GM12878 (cell line): Measurements from ENCODE around the gene ITGAV. TPM values are rescaled to one million over a fixed set of nuclear protein-coding genes. Genes with fewer than 3 reads are reported as not detected.

Experiments used
- ATAC-seq: fragments of 200-7000 bp; cut with Tn5 transposase; 3 replicates; pipeline ENCODE4 v1.9.1; 2020; ENCODE audit warnings: mild to moderate bottlenecking, moderate library complexity
- BruUV-seq: library from RNA; stranded (reverse); fragments of 400-500 nt; replicated peaks from 2 replicates; lab custom pipeline; 2021; lab: Mats Ljungman, UMichigan
- CTCF ChIA-PET: fragments of 300-600 bp; sonication (Branson Sonifier 250); formaldehyde crosslinking; extraction: SDS; loops from one replicate; lab custom pipeline; 2021; ENCODE audit warnings: inconsistent platforms; lab: Yijun Ruan, JAX
- POLR2A ChIA-PET: fragments of 350-600 bp; formaldehyde crosslinking; extraction: SDS; loops from one replicate; lab custom pipeline; 2021; ENCODE audit warnings: inconsistent platforms; lab: Charles Lee
- RAD21 ChIA-PET: fragments of 300-600 bp; sonication (Branson Sonifier 250); formaldehyde crosslinking; loops from one replicate; lab custom pipeline; 2023; ENCODE audit warnings: antibody characterized with exemption; ENCODE audit not compliant: unreplicated experiment; lab: Charles Lee
- SMC1A ChIA-PET: fragments of 300-600 bp; sonication (Branson Sonifier 250); formaldehyde crosslinking; loops from one replicate; lab custom pipeline; 2023; ENCODE audit not compliant: unreplicated experiment, uncharacterized antibody; lab: Charles Lee
- DNase-seq: peaks from one replicate; pipeline ENCODE4 v3.0.0-alpha.2; 2011; ENCODE audit warnings: low read depth, low spot score
- FAIRE-seq: peaks from 3 replicates; lab custom pipeline; 2011; peaks lifted over from hg19 to GRCh38; lab: Jason Lieb, UNC
- H2AFZ ChIP-seq: 2 replicates; pipeline ENCODE4 v1.6.0; 2011; ENCODE audit warnings: low read depth, low read length, control low read depth; ENCODE audit not compliant: control insufficient read depth
- H3K27ac ChIP-seq: 2 replicates; pipeline ENCODE4 v1.5.1; 2011; ENCODE audit warnings: control low read depth; ENCODE audit not compliant: control insufficient read depth, insufficient read depth
- H3K27me3 ChIP-seq, 2 experiments: replicated peaks in 1 of 2; 2 replicates each; pipeline versions ENCODE4 v1.6.0 to v1.6.1; 2011; ENCODE audit warnings: low read length in 1 of 2; ENCODE audit not compliant: control insufficient read depth in 2 of 2, insufficient read depth in 2 of 2
- H3K36me3 ChIP-seq, 2 experiments: 2 replicates each; pipeline ENCODE4 v1.5.1; 2011; ENCODE audit warnings: low read length in 1 of 2; ENCODE audit not compliant: control insufficient read depth in 2 of 2, insufficient read depth in 2 of 2
- H3K4me1 ChIP-seq: 2 replicates; pipeline ENCODE4 v1.6.1; 2011; ENCODE audit warnings: mild to moderate bottlenecking, low read length, moderate library complexity, mixed read lengths; ENCODE audit not compliant: control insufficient read depth, insufficient read depth
- H3K4me2 ChIP-seq: 2 replicates; pipeline ENCODE4 v1.6.0; 2011; ENCODE audit warnings: control low read depth; ENCODE audit not compliant: control insufficient read depth, insufficient read depth
- H3K4me3 ChIP-seq: fragments of 200-600 bp; sonication (generic); 2 replicates; pipeline ENCODE4 v1.5.1; 2016
- H3K79me2 ChIP-seq: 2 replicates; pipeline ENCODE4 v1.6.0; 2011; ENCODE audit warnings: low read length; ENCODE audit not compliant: control insufficient read depth, insufficient read depth
- H3K9ac ChIP-seq: 2 replicates; pipeline ENCODE4 v1.8.0; 2011; ENCODE audit warnings: low read length, control low read depth, mixed read lengths; ENCODE audit not compliant: control insufficient read depth, insufficient read depth
- H3K9me3 ChIP-seq: replicated peaks from 3 replicates; pipeline ENCODE4 v1.5.1; 2011; ENCODE audit warnings: mild to moderate bottlenecking, low read length; ENCODE audit not compliant: control insufficient read depth, insufficient read depth
- H4K20me1 ChIP-seq: 2 replicates; pipeline ENCODE4 v1.6.0; 2011; ENCODE audit not compliant: control insufficient read depth, insufficient read depth
- ASH2L ChIP-seq: fragments of 300-600, 200-600 bp; sonication (generic); IDR thresholded peaks from 2 replicates; pipeline ENCODE4 v1.6.1; 2017; ENCODE audit warnings: low read depth, mild to moderate bottlenecking, borderline replicate concordance
- CEBPB ChIP-seq, 2 experiments: fragments of 150-350 bp in 1 of 2; IDR thresholded peaks; 2 replicates each; pipeline ENCODE4 v1.6.1; 2012 to 2014; ENCODE audit warnings: low read depth in 2 of 2, low read length in 2 of 2, borderline replicate concordance in 1 of 2, inconsistent platforms in 1 of 2
- CREB1 ChIP-seq: IDR thresholded peaks from 2 replicates; pipeline ENCODE4 v1.6.1; 2012; ENCODE audit warnings: low read depth, mild to moderate bottlenecking, inconsistent platforms
- EGR1 ChIP-seq, 2 experiments: IDR thresholded peaks; 1 replicate in 1 of 2; 2 replicates in 1 of 2; pipeline ENCODE4 v1.6.1; 2011 to 2012; ENCODE audit warnings: low read depth in 2 of 2, low read length in 2 of 2, borderline replicate concordance in 1 of 2, mild to moderate bottlenecking in 1 of 2, moderate library complexity in 1 of 2
- ESRRA ChIP-seq: IDR thresholded peaks from 2 replicates; pipeline ENCODE4 v1.6.1; 2012; ENCODE audit warnings: mild to moderate bottlenecking, low read length, improper control_type of control experiment
- GABPA ChIP-seq: IDR thresholded peaks from 2 replicates; pipeline ENCODE4 v1.6.1; 2014; ENCODE audit warnings: antibody characterized with exemption, low read depth, mild to moderate bottlenecking, inconsistent platforms
- IKZF2 ChIP-seq, 2 experiments: fragments of 450-650 bp; IDR thresholded peaks; 2 replicates each; pipeline ENCODE4 v1.6.1; 2017; ENCODE audit warnings: mild to moderate bottlenecking in 2 of 2, moderate library complexity in 2 of 2
- NBN ChIP-seq: fragments of 450-650 bp; IDR thresholded peaks from 2 replicates; pipeline ENCODE4 v1.6.1; 2016
- POLR2AphosphoS5 ChIP-seq: IDR thresholded peaks from 2 replicates; pipeline ENCODE4 v1.6.1; 2011; ENCODE audit warnings: mild to moderate bottlenecking, low read length, inconsistent platforms
- RAD51 ChIP-seq: fragments of 450-650 bp; IDR thresholded peaks from 2 replicates; pipeline ENCODE4 v1.6.1; 2016; ENCODE audit warnings: moderate library complexity, mild to moderate bottlenecking, inconsistent platforms
- YY1 ChIP-seq: IDR thresholded peaks from 2 replicates; pipeline ENCODE4 v1.6.1; 2011; ENCODE audit warnings: low read depth, mild to moderate bottlenecking, low read length
- ZNF207 ChIP-seq: fragments of 450-650 bp; IDR thresholded peaks from 2 replicates; pipeline ENCODE4 v1.6.1; 2014; ENCODE audit warnings: antibody characterized with exemption, mild to moderate bottlenecking, borderline replicate concordance
- ZNF384 ChIP-seq: IDR thresholded peaks from 2 replicates; pipeline ENCODE4 v1.6.1; 2012; ENCODE audit warnings: low read depth, mild to moderate bottlenecking, low read length, improper control_type of control experiment, borderline replicate concordance
- WGBS: methylation state at CpG from one replicate; pipeline ENCODE4 v1.1.6; 2016; ENCODE audit warnings: low lambda C conversion rate; ENCODE audit not compliant: insufficient replicate concordance, insufficient coverage; ENCODE audit errors: missing lambda C conversion rate; 5-methylcytosine and 5-hydroxymethylcytosine counted together
- in situ Hi-C: fragments of 300-500 bp; cut with MboI; formaldehyde crosslinking; loops from 9 replicates; pipeline ENCODE4 v1.14.3; 2018; ENCODE audit warnings: mixed read lengths
- intact Hi-C: fragments of 100-400 bp; cut with micrococcal nuclease; formaldehyde crosslinking; loops from one replicate; pipeline ENCODE4 v1.14.2; 2022; ENCODE audit not compliant: unreplicated experiment
- polyA plus RNA-seq, 11 experiments: library from polyadenylated mRNA; depleted of rRNA in 4 of 11; unstranded in 6 of 11; stranded (reverse) in 5 of 11; fragments of >200 nt; fragmentation: Nextera tagmentation in 4 of 11; fragmentation: Illumina TruSeq in 1 of 11; extraction: Ambion mirVana in 4 of 11; extraction: Trizol in 1 of 11; gene quantifications; 1 replicate in 1 of 11; 2 replicates in 10 of 11; pipeline versions ENCODE4 v1.2.1 to v1.2.3, GENCODE V29; 2011 to 2016; ENCODE audit warnings: inconsistent platforms in 2 of 11, missing spikeins in 2 of 11, low read depth in 1 of 11
- total RNA-seq, 4 experiments: library from RNA; depleted of rRNA in 3 of 4; stranded (reverse); fragments of >200 nt in 3 of 4; fragmentation: Illumina TruSeq in 1 of 4; extraction: Trizol in 1 of 4; gene quantifications; 2 replicates each; pipeline versions ENCODE4 v1.2.1 to v1.2.3, GENCODE V29; 2013 to 2021

Gene ITGAV
- total and polyA plus RNA-seq, 10 of the 15 experiments (the other 5 are each of a cell fraction or from before 2014, with no cell fraction given): 2.1 to 10.8 (median 6.1) TPM

- no peaks in the 10 kb centered on the region for H3K9me3 ChIP-seq
- RAD21 ChIA-PET: no interaction called here
- no peak for FAIRE-seq
- H3K4me2 ChIP-seq: no peak overlapping the region
- no peaks in the 10 kb centered on the region for H4K20me1 ChIP-seq
- no peak overlapping the region for H3K9ac ChIP-seq
- CTCF ChIA-PET: interaction anchor here (0.7 to 1.1 kb wide), 2 partner anchors 205 to 948 kb away, joined by 3 read pairs; no protein-coding TSS in a partner anchor
- POLR2A ChIA-PET: no interaction called here
- no TSS peak for BruUV-seq
- no peaks in the 10 kb centered on the region for H3K27me3 ChIP-seq
- DNase-seq: no peak
- no peaks in the 10 kb centered on the region for H3K36me3 ChIP-seq
- H3K4me1 ChIP-seq: no peaks in the 10 kb centered on the region
- ATAC-seq: no peak
- in situ Hi-C loops: no loop called here
- 77% methylated on average over 3 of the region's 3 CpGs for WGBS
- no peak overlapping the region for H3K27ac ChIP-seq
- TF ChIP-seq YY1 (no peak), CEBPB (IDR thresholded peaks at IDR 0.05; ENCODE audit: borderline replicate concordance in 1 of 2, low read depth in 2 of 2, low read length in 2 of 2) (no peak), GABPA (no peak), ASH2L (no peak), ZNF384 (no peak), ESRRA (no peak), ZNF207 (no peak), NBN (no peak), CREB1 (no peak), EGR1 (IDR thresholded peaks at IDR 0.05; ENCODE audit: borderline replicate concordance in 1 of 2, low read depth in 2 of 2, low read length in 2 of 2) (no peak), RAD51 (no peak), IKZF2 (IDR thresholded peaks at IDR 0.05) (no peak), POLR2AphosphoS5 (no peak)
- no peak overlapping the region for H3K4me3 ChIP-seq
- intact Hi-C loops: no loop called here
- SMC1A ChIA-PET: interaction anchor here (0.6 to 0.7 kb wide), 2 partner anchors 16 to 539 kb away, joined by 3 to 4 read pairs; no protein-coding TSS in a partner anchor
- H2AFZ ChIP-seq: no peak overlapping the region
- no peaks in the 10 kb centered on the region for H3K79me2 ChIP-seq
Measured at GRCh38 chr2:186543561-186544131, 46.2 kb upstream of the ITGAV start.
